GM13977 (cell line): ENCODE measurements around the gene SLC8A2.
"Not testable (repeated sequence)": the region's sequence is repeated elsewhere in the genome, so short reads cannot be mapped to it uniquely, and the experiment has no call there.

Experiments
- DNase-seq: peaks from one replicate; pipeline ENCODE4 v3.0.0; 2012; ENCODE audit warnings: low spot score
- CTCF ChIP-seq: IDR thresholded peaks from 2 replicates; pipeline ENCODE4 v1.5.1; 2012; ENCODE audit warnings: mild to moderate bottlenecking, control low read depth; ENCODE audit not compliant: insufficient read depth; ENCODE audit errors: extremely low read depth, missing control alignments
- in situ Hi-C: fragments of 300-500 bp; cut with MboI; formaldehyde crosslinking; loops from one replicate; pipeline ENCODE4 v1.12.0; 2022; ENCODE audit warnings: low sequenced_read_pairs, low pct_unique_long_range_greater_than_20kb, mixed read lengths, inconsistent platforms; ENCODE audit not compliant: unreplicated experiment

SLC8A2 gene

GRCh38 chr19:47402504-47402903, 69.2 kb downstream of the SLC8A2 start:
- in situ Hi-C loops = no loop called here
- no peak for DNase-seq
- TF ChIP-seq CTCF = no peak

GRCh38 chr19:47398707-47399597, 72.7 kb downstream of the SLC8A2 start:
- no peak for DNase-seq
- no peak for TF ChIP-seq CTCF
- in situ Hi-C loops = no loop called here

GRCh38 chr19:47391510-47392223, 80.0 kb downstream of the SLC8A2 start:
- in situ Hi-C loops = no loop called here
- TF ChIP-seq CTCF = peak; percentile 80
- DNase-seq = peak; percentile 81

GRCh38 chr19:47390533-47391488, 80.9 kb downstream of the SLC8A2 start:
- no peak for TF ChIP-seq CTCF
- in situ Hi-C loops = no loop called here
- no peak for DNase-seq

- DNase-seq = no peak
- no peak for TF ChIP-seq CTCF
- in situ Hi-C loops = loop anchor here (10.0 kb wide), 1 partner anchor 84 kb away; the partner anchor contains the start of gene C5AR1
Observed at GRCh38 chr19:47389150-47389556, 82.5 kb downstream of the SLC8A2 start.

GRCh38 chr19:47388721-47389120, 83.0 kb downstream of the SLC8A2 start:
- in situ Hi-C loops = loop anchor here (10.0 kb wide), 1 partner anchor 84 kb away; the partner anchor contains the start of gene C5AR1

GRCh38 chr19:47387623-47388022, 84.1 kb downstream of the SLC8A2 start:
- in situ Hi-C loops = loop anchor here (10.0 kb wide), 1 partner anchor 83 kb away; the partner anchor contains the start of gene C5AR1
- DNase-seq = not testable (repeated sequence)

More at GRCh38 chr19:47388721-47389120, 83.0 kb downstream of the SLC8A2 start:
- not testable (repeated sequence) for DNase-seq

- in situ Hi-C loops = loop anchor here (10.0 kb wide), 1 partner anchor 82 kb away; the partner anchor contains the start of gene C5AR1
- not testable (repeated sequence) for DNase-seq
Observed at GRCh38 chr19:47386582-47386981, 85.1 kb downstream of the SLC8A2 start.

- not testable (repeated sequence) for DNase-seq
- in situ Hi-C loops = loop anchor here (10.0 kb wide), 1 partner anchor 80 kb away; the partner anchor contains the start of gene C5AR1
Observed at GRCh38 chr19:47384533-47384932, 87.2 kb downstream of the SLC8A2 start.

- in situ Hi-C loops = loop anchor here (10.0 kb wide), 1 partner anchor 79 kb away; the partner anchor contains the start of gene C5AR1
- not testable (repeated sequence) for DNase-seq
Observed at GRCh38 chr19:47383890-47384289, 87.8 kb downstream of the SLC8A2 start.
